Measurements from ENCODE around the gene SV2C. TPM values are rescaled to one million over a fixed set of nuclear protein-coding genes. Genes with fewer than 3 reads are reported as not detected.

The SV2C gene
- total RNA-seq, 2 donors from 2014 or later, result 0.20 to 0.35 TPM

DNA sequence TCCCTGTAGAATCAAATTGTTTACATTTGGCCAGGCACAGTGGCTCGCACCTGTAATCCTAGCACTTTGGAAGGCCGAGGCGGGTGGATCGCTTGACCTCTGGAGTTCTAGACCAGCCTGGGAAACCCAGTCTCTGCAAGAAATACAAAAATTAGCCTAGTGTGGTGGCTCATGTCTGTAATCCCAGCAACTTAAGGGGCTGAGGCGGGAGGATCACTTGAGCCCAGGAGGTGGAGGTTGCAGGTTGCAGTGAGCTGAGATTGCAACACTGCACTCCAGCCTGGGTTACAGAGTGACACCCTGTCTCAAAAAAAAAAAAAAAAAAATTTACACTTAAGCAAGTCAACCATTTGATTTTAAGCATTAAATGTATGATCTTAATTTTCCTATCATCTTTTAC lies 302.4 kb downstream of the SV2C start:
- no peak overlapping the region for H3K9ac ChIP-seq (ENCODE audit: low read depth in 2 of 2, low read length in 2 of 2)
- intact Hi-C loops (cut with DNase I), result no loop called here
- peaks cover 14% of the 10 kb centered on the region for H3K4me1 ChIP-seq
- no peak overlapping the region for H3K4me3 ChIP-seq
- H3K9me3 ChIP-seq, result no peaks in the 10 kb centered on the region
- no peaks in the 10 kb centered on the region for H3K36me3 ChIP-seq
- H3K27ac ChIP-seq, result no peak overlapping the region
- H3K27me3 ChIP-seq, result no peaks in the 10 kb centered on the region
- TF ChIP-seq, protein P1, sequence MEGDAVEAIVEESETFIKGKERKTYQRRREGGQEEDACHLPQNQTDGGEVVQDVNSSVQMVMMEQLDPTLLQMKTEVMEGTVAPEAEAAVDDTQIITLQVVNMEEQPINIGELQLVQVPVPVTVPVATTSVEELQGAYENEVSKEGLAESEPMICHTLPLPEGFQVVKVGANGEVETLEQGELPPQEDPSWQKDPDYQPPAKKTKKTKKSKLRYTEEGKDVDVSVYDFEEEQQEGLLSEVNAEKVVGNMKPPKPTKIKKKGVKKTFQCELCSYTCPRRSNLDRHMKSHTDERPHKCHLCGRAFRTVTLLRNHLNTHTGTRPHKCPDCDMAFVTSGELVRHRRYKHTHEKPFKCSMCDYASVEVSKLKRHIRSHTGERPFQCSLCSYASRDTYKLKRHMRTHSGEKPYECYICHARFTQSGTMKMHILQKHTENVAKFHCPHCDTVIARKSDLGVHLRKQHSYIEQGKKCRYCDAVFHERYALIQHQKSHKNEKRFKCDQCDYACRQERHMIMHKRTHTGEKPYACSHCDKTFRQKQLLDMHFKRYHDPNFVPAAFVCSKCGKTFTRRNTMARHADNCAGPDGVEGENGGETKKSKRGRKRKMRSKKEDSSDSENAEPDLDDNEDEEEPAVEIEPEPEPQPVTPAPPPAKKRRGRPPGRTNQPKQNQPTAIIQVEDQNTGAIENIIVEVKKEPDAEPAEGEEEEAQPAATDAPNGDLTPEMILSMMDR (IDR thresholded peaks at IDR 0.05), result no peak
- no peak for DNase-seq

DNA sequence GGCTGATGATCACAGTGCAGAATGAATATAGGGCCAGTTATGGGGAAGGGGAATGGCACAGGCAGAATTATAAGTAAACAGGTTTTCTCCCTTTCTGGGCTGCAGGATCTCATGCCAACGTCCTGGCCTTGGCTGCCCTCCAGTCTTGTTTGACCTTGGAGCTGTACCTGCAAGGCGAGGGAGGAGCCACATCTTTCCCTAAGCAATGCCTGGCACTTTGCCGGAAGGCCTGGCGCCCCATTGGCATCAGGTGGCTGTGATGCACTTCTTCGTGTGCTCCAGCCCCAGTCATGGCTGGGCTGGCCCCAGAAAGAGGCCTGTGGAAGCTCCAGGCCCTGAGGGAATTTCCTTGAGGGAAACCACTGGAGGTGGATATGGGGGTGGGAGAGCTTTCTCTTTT lies 303.2 kb downstream of the SV2C start:
- no peaks in the 10 kb centered on the region for H3K9me3 ChIP-seq
- peaks cover 14% of the 10 kb centered on the region for H3K4me1 ChIP-seq
- intact Hi-C loops (cut with DNase I), result no loop called here

DNA sequence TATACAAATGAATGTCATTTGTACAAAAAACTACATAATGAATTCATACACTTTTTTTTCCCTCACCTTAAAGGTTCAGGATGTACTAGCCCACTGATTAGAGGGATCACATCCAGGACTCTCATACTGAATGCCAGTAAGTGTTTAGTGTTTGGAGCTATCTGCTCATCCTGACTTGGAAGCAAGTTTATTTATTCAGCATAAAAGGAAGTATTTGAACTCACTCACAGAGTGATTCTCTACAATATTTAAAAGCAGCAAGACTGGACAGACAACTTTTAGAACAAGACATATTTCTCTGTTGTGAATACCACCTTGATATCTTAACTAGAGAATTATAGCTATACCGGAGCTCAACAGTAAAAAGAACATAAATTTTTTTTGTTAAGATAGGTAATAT lies 305.1 kb downstream of the SV2C start:
- H3K27ac ChIP-seq, result no peak overlapping the region
- H3K36me3 ChIP-seq, result no peaks in the 10 kb centered on the region
- no peak overlapping the region for H3K9ac ChIP-seq (ENCODE audit: low read depth in 2 of 2, low read length in 2 of 2)
- no peak overlapping the region for H3K4me3 ChIP-seq
- H3K27me3 ChIP-seq, result no peaks in the 10 kb centered on the region
- intact Hi-C loops (cut with DNase I), result no loop called here
- H3K9me3 ChIP-seq, result no peaks in the 10 kb centered on the region
- no peak for DNase-seq
- peaks cover 14% of the 10 kb centered on the region for H3K4me1 ChIP-seq
- TF ChIP-seq, protein P1 (IDR thresholded peaks at IDR 0.05), result no peak

More for the DNA sequence above, 303.2 kb downstream of the SV2C start:
- no peak overlapping the region for H3K27ac ChIP-seq
- no peak overlapping the region for H3K9ac ChIP-seq (ENCODE audit: low read depth in 2 of 2, low read length in 2 of 2)
- H3K4me3 ChIP-seq, result no peak overlapping the region
- H3K27me3 ChIP-seq, result no peaks in the 10 kb centered on the region
- DNase-seq, result peak; percentile 94
- TF ChIP-seq, protein P1 (IDR thresholded peaks at IDR 0.05), result no peak
- H3K36me3 ChIP-seq, result no peaks in the 10 kb centered on the region

DNA sequence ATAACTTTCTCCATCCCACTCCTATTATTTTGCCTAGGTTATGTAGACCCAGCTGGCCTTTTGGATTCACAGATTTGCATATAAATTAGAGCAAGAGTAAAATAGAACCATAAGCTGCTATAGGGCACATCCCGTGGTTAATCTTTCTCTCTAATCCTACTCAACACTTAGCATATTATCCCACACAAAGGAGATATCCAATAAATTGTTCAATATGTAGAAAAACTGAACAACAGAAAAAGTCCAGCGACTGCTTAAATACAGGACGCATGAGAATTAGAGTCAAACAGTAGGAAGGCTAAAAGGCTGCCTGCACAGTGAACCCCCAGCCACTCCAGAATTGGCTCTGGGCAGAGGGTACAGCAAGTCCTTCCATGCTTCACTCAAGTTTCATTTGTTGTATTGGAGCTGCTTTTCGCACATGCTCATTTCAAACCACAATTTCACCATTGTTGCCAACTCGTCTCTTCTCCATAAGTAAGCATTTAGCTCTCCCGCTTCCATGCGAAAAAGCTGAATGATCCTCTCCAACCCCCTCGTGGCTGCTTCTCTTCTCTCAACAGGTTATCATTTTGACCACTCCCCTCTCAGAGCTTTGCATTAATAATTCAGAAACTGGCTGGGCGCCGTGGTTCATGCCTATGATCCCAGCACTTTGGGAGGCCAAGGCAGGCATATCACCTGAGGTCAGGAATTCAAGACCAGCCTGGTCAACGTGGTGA lies 305.8 kb downstream of the SV2C start:
- no peak for DNase-seq
- Histone ChIP-seq H3K9ac (ENCODE audit: low read depth in 2 of 2, low read length in 2 of 2) (no peak overlapping the region), H3K9me3 (no peaks in the 10 kb centered on the region), H3K27me3 (no peaks in the 10 kb centered on the region), H3K4me1 (peaks cover 14% of the 10 kb centered on the region), H3K27ac (no peak overlapping the region), H3K36me3 (no peaks in the 10 kb centered on the region), H3K4me3 (no peak overlapping the region)
- TF ChIP-seq, protein P1 (IDR thresholded peaks at IDR 0.05), result no peak
- intact Hi-C loops (cut with DNase I), result no loop called here

DNA sequence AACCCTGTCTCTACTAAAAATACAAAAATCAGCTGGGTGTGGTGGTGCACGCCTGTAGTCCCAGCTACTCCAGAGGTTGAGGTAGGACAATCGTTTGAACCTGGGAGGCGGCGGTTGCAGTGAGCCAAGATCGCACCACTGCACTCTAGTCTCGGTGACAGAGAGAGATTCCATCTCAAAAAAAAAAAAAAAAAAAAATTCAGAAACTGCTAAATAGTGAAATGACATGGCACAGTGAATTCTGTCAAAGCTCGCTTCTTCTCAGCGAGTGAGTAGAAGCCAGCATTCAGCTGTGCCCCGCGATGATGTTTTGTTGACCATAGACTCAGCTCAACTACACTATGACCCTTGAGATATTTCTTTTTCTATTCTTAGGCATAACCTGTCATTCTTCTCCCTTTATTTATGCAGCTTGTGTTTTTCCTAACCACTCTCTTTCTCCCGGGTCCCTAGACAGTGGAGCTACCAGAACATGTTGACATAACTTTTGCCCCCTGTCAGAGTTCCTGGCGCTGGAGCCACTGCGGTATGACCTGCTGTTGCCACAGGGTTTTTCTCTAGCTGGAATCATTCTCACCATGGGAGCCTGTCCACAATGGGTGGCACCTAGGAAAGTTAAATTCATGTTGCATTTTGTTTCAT lies 306.5 kb downstream of the SV2C start:
- H3K27ac ChIP-seq, result no peak overlapping the region
- no peak overlapping the region for H3K4me3 ChIP-seq
- TF ChIP-seq, protein P1 (IDR thresholded peaks at IDR 0.05), result no peak
- H3K36me3 ChIP-seq, result no peaks in the 10 kb centered on the region
- DNase-seq, result no peak
- H3K9ac ChIP-seq (ENCODE audit: low read depth in 2 of 2, low read length in 2 of 2), result no peak overlapping the region
- H3K9me3 ChIP-seq, result no peaks in the 10 kb centered on the region
- peaks cover 14% of the 10 kb centered on the region for H3K4me1 ChIP-seq
- no peaks in the 10 kb centered on the region for H3K27me3 ChIP-seq
- intact Hi-C loops (cut with DNase I), result loop anchor here (10.0 kb wide), 1 partner anchor 45 kb away; no protein-coding TSS in a partner anchor
